ENCODE data around the gene PRSS53. TPM values are rescaled to one million over a fixed set of nuclear protein-coding genes. Genes with fewer than 3 reads are reported as not detected.
A peak's percentile ranks its signal among the peaks of the same experiment; 100 is the strongest.

Gene PRSS53
- total RNA-seq, 1 donor from 2014 or later, result 1.2 TPM

GRCh38 chr16:31125844-31126243 is 37.1 kb upstream of the PRSS53 start:
- Histone ChIP-seq H3K9me3 (replicated peaks) (no peaks in the 10 kb centered on the region), H3K27me3 (ENCODE audit: low read depth) (no peaks in the 10 kb centered on the region), H3K36me3 (peaks cover 79% of the 10 kb centered on the region), H3K4me1 (peaks cover 20% of the 10 kb centered on the region), H3K4me3 (no peak overlapping the region), H3K27ac (replicated peaks) (no peak overlapping the region)
- no peak for TF ChIP-seq CTCF (IDR thresholded peaks at IDR 0.05; ENCODE audit: borderline replicate concordance)
- no peak for DNase-seq
- intact Hi-C loops (cut with micrococcal nuclease), result no loop called here

- H3K4me3 ChIP-seq, result no peak overlapping the region
- intact Hi-C loops (cut with micrococcal nuclease), result no loop called here
- H3K36me3 ChIP-seq, result peaks cover 61% of the 10 kb centered on the region
- H3K27ac ChIP-seq (replicated peaks), result peak overlapping the region; percentile 99
- peaks cover 46% of the 10 kb centered on the region for H3K4me1 ChIP-seq
- no peak for DNase-seq
- no peaks in the 10 kb centered on the region for H3K27me3 ChIP-seq (ENCODE audit: low read depth)
- no peaks in the 10 kb centered on the region for H3K9me3 ChIP-seq (replicated peaks)
- no peak for TF ChIP-seq CTCF (IDR thresholded peaks at IDR 0.05; ENCODE audit: borderline replicate concordance)
Measured at GRCh38 chr16:31120129-31120528, 31.4 kb upstream of the PRSS53 start.

DNA sequence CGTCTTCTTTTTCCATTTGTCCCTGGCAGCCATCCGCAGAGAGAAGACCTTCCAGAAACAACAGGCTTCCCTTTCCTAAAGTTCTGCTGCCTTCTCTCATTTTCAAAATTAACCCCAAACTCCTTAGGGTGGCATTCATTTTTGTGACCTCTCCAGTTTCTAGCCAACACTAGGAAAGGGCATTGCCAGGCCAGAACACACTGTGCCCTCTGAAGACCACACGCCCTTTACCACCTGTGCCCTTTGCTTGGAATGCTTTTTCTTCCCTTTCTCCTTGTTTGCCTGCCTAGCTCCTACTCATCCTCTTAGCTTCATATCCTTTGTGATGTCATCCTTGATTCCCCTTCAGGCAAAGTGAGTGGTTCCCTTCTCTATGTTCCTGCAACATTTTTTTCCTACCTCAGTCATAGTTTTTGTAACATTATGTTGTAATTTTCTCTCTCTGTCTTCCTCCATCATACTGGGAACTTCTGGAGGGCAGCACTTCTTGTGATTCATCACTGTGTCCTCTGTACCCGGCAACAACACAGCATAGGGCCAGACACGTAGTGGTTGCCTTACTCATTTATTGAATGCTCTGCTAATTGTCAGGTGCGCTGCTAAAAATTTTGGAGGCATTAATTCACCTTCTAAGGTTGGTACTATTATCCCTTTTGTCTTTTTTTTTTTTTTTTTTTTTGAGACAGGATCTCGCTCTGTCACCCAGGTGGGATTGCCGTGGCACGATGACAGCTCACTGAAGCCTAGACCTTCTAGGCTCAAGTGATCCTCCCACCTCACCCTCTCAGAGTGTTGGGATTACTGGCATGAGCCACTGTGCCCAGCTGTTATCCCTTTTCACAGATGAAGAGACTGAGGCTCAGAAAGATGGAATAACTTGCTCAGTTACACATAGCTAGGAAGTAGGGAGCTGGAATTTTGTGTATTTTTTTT is 29.7 kb upstream of the PRSS53 start:
- Histone ChIP-seq H3K4me1 (peaks cover 58% of the 10 kb centered on the region), H3K36me3 (peaks cover 45% of the 10 kb centered on the region), H3K9me3 (replicated peaks) (no peaks in the 10 kb centered on the region), H3K4me3 (peak overlapping the region; percentile 77), H3K27me3 (ENCODE audit: low read depth) (no peaks in the 10 kb centered on the region), H3K27ac (replicated peaks) (peak overlapping the region; percentile 99)
- no peak for DNase-seq
- no peak for TF ChIP-seq CTCF (IDR thresholded peaks at IDR 0.05; ENCODE audit: borderline replicate concordance)
- intact Hi-C loops (cut with micrococcal nuclease), result no loop called here

DNA sequence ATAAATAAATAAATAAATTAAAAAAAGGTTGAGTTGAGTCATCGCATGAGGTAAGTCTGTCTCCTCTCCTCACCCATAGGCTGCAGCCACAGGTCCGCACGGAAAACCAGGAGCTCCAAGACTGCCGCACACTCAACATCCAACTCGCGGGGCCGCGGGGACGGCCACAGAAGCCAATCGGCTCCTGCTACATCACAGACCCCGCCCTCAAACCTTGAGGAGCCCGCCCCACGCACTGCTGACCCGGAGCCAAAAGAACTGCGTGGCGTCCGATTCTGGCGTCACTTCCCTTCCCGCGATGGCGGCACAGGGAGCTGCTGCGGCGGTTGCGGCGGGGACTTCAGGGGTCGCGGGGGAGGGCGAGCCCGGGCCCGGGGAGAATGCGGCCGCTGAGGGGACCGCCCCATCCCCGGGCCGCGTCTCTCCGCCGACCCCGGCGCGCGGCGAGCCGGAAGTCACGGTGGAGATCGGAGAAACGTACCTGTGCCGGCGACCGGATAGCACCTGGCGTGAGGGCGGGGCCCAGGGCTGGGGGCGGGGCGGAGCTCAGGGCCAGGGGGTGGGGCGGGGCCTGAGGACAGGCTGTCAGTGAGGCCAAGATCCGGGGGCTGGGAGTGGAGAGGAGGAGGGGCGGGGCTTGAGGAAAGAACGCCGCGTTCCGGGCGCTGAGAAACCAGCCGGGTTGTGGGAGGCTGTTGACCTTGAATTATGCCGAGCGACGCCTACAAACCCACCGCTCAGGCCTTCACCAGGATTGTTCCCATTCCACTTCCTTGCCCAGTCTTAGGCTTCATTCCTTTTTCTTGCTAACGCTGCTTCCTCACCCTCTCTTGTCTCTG is 28.9 kb upstream of the PRSS53 start, which contains the start of gene KAT8:
KAT8 (plus strand) TSS at position 281 of the 839 bp plus-strand sequence; CDS start at position 299, 18 bp downstream.
- no peak for TF ChIP-seq CTCF (IDR thresholded peaks at IDR 0.05; ENCODE audit: borderline replicate concordance)
- no peaks in the 10 kb centered on the region for H3K9me3 ChIP-seq (replicated peaks)
- intact Hi-C loops (cut with micrococcal nuclease), result no loop called here

DNA sequence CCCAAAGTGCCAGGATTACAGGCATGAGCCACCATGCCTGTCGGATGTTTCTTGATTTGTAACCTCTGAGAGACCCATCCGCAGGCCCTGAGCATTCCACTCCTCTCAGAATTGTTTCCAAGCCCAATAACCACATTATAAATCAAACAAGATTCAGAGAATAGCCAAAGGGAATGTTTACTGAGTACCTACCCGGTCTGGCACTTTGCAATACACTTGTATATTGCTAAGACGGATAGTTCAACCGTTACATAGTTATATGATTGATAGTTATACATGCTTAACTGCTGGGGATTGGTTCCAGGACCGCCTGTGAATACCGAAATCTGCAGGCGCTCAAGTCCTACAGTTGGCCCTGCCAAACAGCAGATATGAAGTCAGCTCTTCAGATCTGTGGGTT is 25.7 kb upstream of the PRSS53 start:
- peaks cover 69% of the 10 kb centered on the region for H3K4me1 ChIP-seq
- no peak overlapping the region for H3K4me3 ChIP-seq
- H3K27me3 ChIP-seq (ENCODE audit: low read depth), result no peaks in the 10 kb centered on the region
- intact Hi-C loops (cut with micrococcal nuclease), result no loop called here
- peak overlapping the region; percentile 99 for H3K27ac ChIP-seq (replicated peaks)
- no peak for TF ChIP-seq CTCF (IDR thresholded peaks at IDR 0.05; ENCODE audit: borderline replicate concordance)
- DNase-seq, result no peak
- H3K9me3 ChIP-seq (replicated peaks), result no peaks in the 10 kb centered on the region
- peaks cover 37% of the 10 kb centered on the region for H3K36me3 ChIP-seq

More for the DNA sequence above, 28.9 kb upstream of the PRSS53 start, which contains the start of gene KAT8:
- Histone ChIP-seq H3K27me3 (ENCODE audit: low read depth) (no peaks in the 10 kb centered on the region), H3K4me1 (peaks cover 67% of the 10 kb centered on the region), H3K27ac (replicated peaks) (peak within 1 kb of the TSS; percentile 99), H3K36me3 (peaks cover 36% of the 10 kb centered on the region), H3K4me3 (peak within 1 kb of the TSS; percentile 77)
- peak; percentile 98 for DNase-seq
